GM23248 (cell line): ENCODE results near the gene ISY1. TPM values are rescaled to one million over a fixed set of nuclear protein-coding genes. Genes with fewer than 3 reads are reported as not detected.
A peak's percentile ranks its signal among the peaks of the same experiment; 100 is the strongest.

Source experiments
- DNase-seq: peaks from one replicate; pipeline ENCODE4 v3.0.0-alpha.2; 2015
- H2AFZ ChIP-seq: fragments of 200-600 bp; sonication (generic); 2 replicates; pipeline ENCODE4 v1.6.1; 2016; ENCODE audit warnings: antibody characterized with exemption
- H3F3A ChIP-seq: fragments of 200-600 bp; sonication (generic); 2 replicates; pipeline ENCODE4 v1.6.1; 2016; ENCODE audit warnings: mild to moderate bottlenecking, antibody characterized with exemption, mixed run types; ENCODE audit not compliant: insufficient read depth
- H3K27ac ChIP-seq: fragments of 200-600 bp; sonication (generic); 2 replicates; pipeline ENCODE4 v1.5.1; 2016; ENCODE audit warnings: mild to moderate bottlenecking
- H3K27me3 ChIP-seq: fragments of 200-600 bp; sonication (generic); replicated peaks from 2 replicates; pipeline ENCODE4 v1.6.1; 2016; ENCODE audit warnings: mild to moderate bottlenecking; ENCODE audit not compliant: insufficient read depth
- H3K36me3 ChIP-seq: fragments of 200-600 bp; sonication (generic); 2 replicates; pipeline ENCODE4 v1.6.1; 2016; ENCODE audit warnings: low read depth, mild to moderate bottlenecking
- H3K4me1 ChIP-seq: fragments of 200-600 bp; sonication (generic); 2 replicates; pipeline ENCODE4 v1.6.1; 2016; ENCODE audit warnings: mild to moderate bottlenecking; ENCODE audit not compliant: insufficient read depth
- H3K4me2 ChIP-seq: fragments of 200-600 bp; sonication (generic); one replicate; pipeline ENCODE4 v1.6.1; 2016; ENCODE audit warnings: mild to moderate bottlenecking; ENCODE audit not compliant: unreplicated experiment
- H3K4me3 ChIP-seq: fragments of 200-600 bp; sonication (generic); 2 replicates; pipeline ENCODE4 v1.5.1; 2016; ENCODE audit warnings: mild to moderate bottlenecking
- H3K79me2 ChIP-seq: fragments of 200-600 bp; sonication (generic); 2 replicates; pipeline ENCODE4 v1.6.1; 2016; ENCODE audit warnings: mild to moderate bottlenecking; ENCODE audit not compliant: insufficient read depth
- H3K9ac ChIP-seq: fragments of 200-600 bp; sonication (generic); 2 replicates; pipeline ENCODE4 v1.6.1; 2016; ENCODE audit warnings: mild to moderate bottlenecking
- H3K9me2 ChIP-seq: fragments of 200-600 bp; sonication (generic); 2 replicates; pipeline ENCODE4 v1.6.1; 2016; ENCODE audit warnings: mixed run types, mild to moderate bottlenecking, moderate library complexity; ENCODE audit not compliant: insufficient read depth
- H3K9me3 ChIP-seq: fragments of 200-600 bp; sonication (generic); one replicate; pipeline ENCODE4 v1.6.1; 2017; ENCODE audit warnings: low read depth
- H4K20me1 ChIP-seq: fragments of 200-600 bp; sonication (generic); 2 replicates; pipeline ENCODE4 v1.6.0; 2016; ENCODE audit not compliant: insufficient read depth
- EZH2 ChIP-seq: fragments of 200-600 bp; sonication (generic); IDR thresholded peaks from 2 replicates; pipeline ENCODE4 v1.6.1; 2018; ENCODE audit warnings: antibody characterized with exemption, mild to moderate bottlenecking; ENCODE audit not compliant: insufficient read depth, poor library complexity, severe bottlenecking
- EZH2phosphoT487 ChIP-seq: fragments of 200-600 bp; sonication (generic); IDR thresholded peaks from 2 replicates; pipeline ENCODE4 v1.6.1; 2018; ENCODE audit warnings: antibody characterized with exemption, moderate library complexity, mild to moderate bottlenecking, low read depth; ENCODE audit not compliant: insufficient read depth
- WGBS, 2 experiments: methylation state at CpG; one replicate each; pipeline ENCODE4 v1.1.6; 2015 to 2017; ENCODE audit warnings: low lambda C conversion rate in 2 of 2, low coverage in 1 of 2; ENCODE audit errors: missing lambda C conversion rate in 2 of 2; 5-methylcytosine and 5-hydroxymethylcytosine counted together
- in situ Hi-C: fragments of 300-500 bp; cut with MboI; formaldehyde crosslinking; loops from 2 replicates; pipeline ENCODE4 v1.15.0; 2020
- polyA plus RNA-seq: library from polyadenylated mRNA; unstranded; fragments of >200 nt; fragmentation: Nextera tagmentation; extraction: Ambion mirVana; gene quantifications from 2 replicates; pipeline ENCODE4 v1.2.1, GENCODE V29; 2016
- total RNA-seq: library from RNA; depleted of rRNA; stranded (reverse); fragments of >200 nt; shearing (Covaris generic); gene quantifications from 2 replicates; pipeline ENCODE4 v1.2.3, GENCODE V29; 2014

Gene ISY1
- total and polyA plus RNA-seq, 2 experiments from 2014 or later: 33.8 to 51.3 TPM

DNA sequence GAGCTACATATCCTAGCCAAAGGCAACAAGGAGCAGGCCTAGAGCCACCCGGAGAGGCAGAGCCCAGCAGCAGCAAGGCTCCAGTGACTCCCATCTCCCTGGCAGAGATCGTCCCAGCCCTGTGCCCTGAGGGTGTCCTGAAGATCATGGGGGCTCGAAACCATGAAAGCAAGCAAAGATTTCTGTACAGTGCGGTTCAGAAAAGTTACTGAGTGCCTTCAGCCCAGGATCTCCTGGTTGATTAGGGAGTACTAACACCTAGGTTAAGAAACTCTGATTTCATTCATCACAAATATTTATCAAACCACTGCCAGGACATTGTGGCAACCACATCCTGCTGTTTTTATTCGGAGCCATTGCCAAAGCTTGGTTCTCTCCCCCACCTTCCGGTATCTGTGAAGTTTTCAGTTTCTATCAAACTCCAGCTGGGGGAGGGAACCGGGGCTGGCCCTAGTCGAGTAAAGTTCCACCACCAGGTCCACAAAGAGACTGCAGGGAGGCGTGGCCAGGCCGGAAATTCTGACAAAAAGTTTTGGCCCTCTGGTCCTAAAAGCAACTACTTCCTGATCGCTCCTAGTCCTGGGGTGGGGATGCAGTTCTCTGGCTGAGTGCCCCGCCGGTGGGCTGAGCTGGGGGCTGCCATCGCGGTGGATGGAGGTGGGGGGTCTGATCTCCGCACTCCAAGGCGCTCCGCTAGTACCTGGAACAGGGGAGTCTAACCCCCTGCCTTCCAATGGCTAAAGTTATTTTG, 40.4 kb downstream of the ISY1 start:
- DNase-seq: peak; percentile 95
- H3K36me3 ChIP-seq: no peaks in the 10 kb centered on the region
- peak overlapping the region; percentile 86 for H3K4me3 ChIP-seq
- H4K20me1 ChIP-seq: no peaks in the 10 kb centered on the region
- no peaks in the 10 kb centered on the region for H3K9me2 ChIP-seq
- in situ Hi-C loops: no loop called here
- 4 to 5% methylated on average over 18 of the region's 18 CpGs for WGBS, 2 experiments
- no peaks in the 10 kb centered on the region; the same call in 1 of the 2 replicates for H3K4me1 ChIP-seq
- peak overlapping the region; percentile 77 for H2AFZ ChIP-seq
- H3K79me2 ChIP-seq: peaks cover 48% of the 10 kb centered on the region
- no peaks in the 10 kb centered on the region for H3K27me3 ChIP-seq
- peak overlapping the region; percentile 87 for H3K4me2 ChIP-seq
- TF ChIP-seq EZH2: no peak
- no peak for TF ChIP-seq EZH2phosphoT487
- peaks cover 25% of the 10 kb centered on the region; the same call in 1 of the 2 replicates for H3F3A ChIP-seq
- no peaks in the 10 kb centered on the region for H3K9me3 ChIP-seq
- peak overlapping the region; percentile 41 for H3K27ac ChIP-seq
- H3K9ac ChIP-seq: peak overlapping the region; percentile 92

DNA sequence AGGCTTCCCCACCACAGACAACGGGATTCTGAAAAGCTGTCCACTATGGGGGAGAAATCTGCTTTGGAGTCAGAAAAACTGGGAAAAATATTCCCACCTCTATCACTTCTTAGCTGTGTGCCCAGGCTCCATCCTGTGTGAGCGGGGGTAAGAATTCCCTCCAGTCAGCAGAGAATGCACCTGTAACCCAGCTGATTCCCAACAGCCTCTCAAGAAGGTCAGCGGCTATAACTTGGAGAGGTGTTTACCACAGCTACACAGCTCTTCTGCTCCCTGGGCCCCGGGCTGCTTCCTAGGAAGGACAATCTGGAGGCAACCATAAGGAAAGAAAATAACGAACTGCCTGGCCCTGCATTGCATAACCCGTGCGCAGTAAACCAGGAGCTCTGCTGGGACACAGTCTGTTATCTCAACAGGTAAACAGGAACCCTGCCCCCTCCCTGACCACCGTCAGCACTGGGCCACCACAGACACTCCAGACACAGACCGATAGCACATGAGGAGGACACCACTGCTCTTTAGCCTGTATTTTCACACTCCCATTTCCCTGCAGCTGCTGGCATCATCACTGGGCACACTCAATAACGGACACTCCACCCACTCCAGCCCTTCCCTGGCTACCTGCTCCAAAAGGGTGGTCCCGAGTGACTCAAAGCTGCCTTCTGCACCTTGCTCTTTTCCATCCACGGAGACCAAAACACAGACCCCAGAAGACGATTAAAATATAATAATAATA, 41.3 kb downstream of the ISY1 start:
- no peaks in the 10 kb centered on the region for H3K9me2 ChIP-seq
- H3K27ac ChIP-seq: peak overlapping the region; percentile 41
- H3K4me3 ChIP-seq: peak overlapping the region; percentile 86
- H3K27me3 ChIP-seq: no peaks in the 10 kb centered on the region
- no peaks in the 10 kb centered on the region for H3K36me3 ChIP-seq
- peak overlapping the region; percentile 87 for H3K4me2 ChIP-seq
- WGBS, 2 experiments: 68 to 74% methylated on average over 13 of the region's 13 CpGs
- H3F3A ChIP-seq: peaks cover 25% of the 10 kb centered on the region; the same call in 1 of the 2 replicates
- TF ChIP-seq EZH2phosphoT487 (no peak), EZH2 (no peak)
- peak overlapping the region; percentile 77 for H2AFZ ChIP-seq
- DNase-seq: peak; percentile 11
- no peaks in the 10 kb centered on the region for H4K20me1 ChIP-seq
- H3K9me3 ChIP-seq: no peaks in the 10 kb centered on the region
- peaks cover 57% of the 10 kb centered on the region for H3K79me2 ChIP-seq
- H3K4me1 ChIP-seq: no peaks in the 10 kb centered on the region; the same call in 1 of the 2 replicates
- in situ Hi-C loops: no loop called here
- H3K9ac ChIP-seq: peak overlapping the region; percentile 92

DNA sequence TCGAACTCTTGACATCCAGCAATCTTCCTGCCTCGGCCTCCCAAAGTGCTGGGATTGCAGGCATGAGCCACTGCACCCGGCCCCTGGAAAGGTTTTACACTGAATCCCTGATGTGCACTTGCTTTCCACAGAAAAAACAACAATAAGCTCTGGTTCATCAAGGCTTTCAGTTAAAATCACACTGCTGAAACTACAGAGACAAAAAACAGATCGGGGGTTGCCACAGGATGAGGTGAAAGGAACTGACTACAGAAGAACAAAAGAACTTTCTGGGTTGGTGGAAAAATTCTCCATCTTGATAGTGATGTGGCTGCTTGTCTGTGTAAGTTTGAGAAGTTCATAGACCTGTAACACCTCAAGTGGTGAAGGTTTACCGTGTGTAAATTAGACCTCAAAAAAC, 42.1 kb downstream of the ISY1 start:
- Histone ChIP-seq H3K36me3 (no peaks in the 10 kb centered on the region), H2AFZ (no peak overlapping the region), H3F3A (peaks cover 23% of the 10 kb centered on the region; the same call in 1 of the 2 replicates), H4K20me1 (no peaks in the 10 kb centered on the region), H3K4me1 (no peaks in the 10 kb centered on the region; the same call in 1 of the 2 replicates), H3K27ac (no peak overlapping the region), H3K9me2 (no peaks in the 10 kb centered on the region), H3K9ac (no peak overlapping the region), H3K9me3 (no peaks in the 10 kb centered on the region), H3K79me2 (peaks cover 65% of the 10 kb centered on the region), H3K27me3 (no peaks in the 10 kb centered on the region), H3K4me2 (no peak overlapping the region), H3K4me3 (no peak overlapping the region)
- DNase-seq: no peak
- in situ Hi-C loops: no loop called here
- TF ChIP-seq EZH2phosphoT487: no peak
- no peak for TF ChIP-seq EZH2
- 94 to 96% methylated on average over 5 of the region's 5 CpGs for WGBS, 2 experiments

- no peaks in the 10 kb centered on the region for H3K9me2 ChIP-seq
- H3K9ac ChIP-seq: no peak overlapping the region
- H3K27me3 ChIP-seq: no peaks in the 10 kb centered on the region
- H3F3A ChIP-seq: peaks cover 7% of the 10 kb centered on the region; the same call in 1 of the 2 replicates
- no peaks in the 10 kb centered on the region; the same call in 1 of the 2 replicates for H3K4me1 ChIP-seq
- H2AFZ ChIP-seq: no peak overlapping the region
- peaks cover 78% of the 10 kb centered on the region for H3K79me2 ChIP-seq
- H3K4me3 ChIP-seq: no peak overlapping the region
- DNase-seq: no peak
- no peaks in the 10 kb centered on the region for H4K20me1 ChIP-seq
- no peaks in the 10 kb centered on the region for H3K36me3 ChIP-seq
- no peaks in the 10 kb centered on the region for H3K9me3 ChIP-seq
- no peak for TF ChIP-seq EZH2phosphoT487
- TF ChIP-seq EZH2: no peak
- no peak overlapping the region for H3K27ac ChIP-seq
- H3K4me2 ChIP-seq: no peak overlapping the region
- in situ Hi-C loops: no loop called here
Measured at GRCh38 chr3:129117134-129117533, 43.7 kb downstream of the ISY1 start.
